Left lung (tissue), 10 donors: ENCODE data around the gene EPHB2. TPM values are rescaled to one million over a fixed set of nuclear protein-coding genes. Genes with fewer than 3 reads are reported as not detected.

Experiments
- ATAC-seq: fragments of 200-7000 bp; cut with Tn5 transposase; one replicate; pipeline ENCODE4 v1.9.1; 2020; ENCODE audit warnings: moderate library complexity
- DNase-seq, 4 donors: peaks; one replicate each; pipeline ENCODE4 v3.0.0-alpha.2; 2013 to 2020
- H3K27ac ChIP-seq, 2 donors: fragments of 200-600 bp; sonication (generic) in 1 of 2; one replicate each; pipeline versions ENCODE4 v1.5.0 to v1.8.0; 2020 to 2021
- H3K27me3 ChIP-seq, 2 donors: fragments of 200-600 bp; sonication (generic) in 1 of 2; one replicate each; pipeline versions ENCODE4 v1.5.0 to v1.8.0; 2020 to 2021
- H3K36me3 ChIP-seq, 2 donors: fragments of 200-600 bp; sonication (generic) in 1 of 2; one replicate each; pipeline versions ENCODE4 v1.5.0 to v1.8.0; 2020 to 2021
- H3K4me1 ChIP-seq, 2 donors: fragments of 200-600 bp; one replicate each; pipeline ENCODE4 v1.8.0; 2021
- H3K4me3 ChIP-seq, 2 donors: fragments of 200-600 bp; sonication (generic) in 1 of 2; one replicate each; pipeline versions ENCODE4 v1.5.0 to v1.8.0; 2020 to 2021; ENCODE audit warnings: mild to moderate bottlenecking in 1 of 2
- H3K9me3 ChIP-seq, 2 donors: fragments of 200-600 bp; sonication (generic) in 1 of 2; one replicate each; pipeline versions ENCODE4 v1.5.0 to v1.8.0; 2020 to 2021
- CTCF ChIP-seq, 2 donors: fragments of 200-600 bp; sonication (generic) in 1 of 2; IDR thresholded peaks; one replicate each; pipeline versions ENCODE4 v1.5.0 to v1.8.0; 2021; ENCODE audit warnings: antibody characterized with exemption in 2 of 2
- intact Hi-C, 2 donors: fragments of 100-400 bp; cut with DNase I; formaldehyde crosslinking; loops; one replicate each; pipeline versions ENCODE4 v1.11.2 to v1.14.2; 2022
- polyA plus RNA-seq, 6 donors: library from polyadenylated mRNA; unstranded; fragments of 120-200 nt; gene quantifications; one replicate each; pipeline ENCODE4 v1.2.1, GENCODE V29; 2013; ENCODE audit not compliant: insufficient read length in 6 of 6
- total RNA-seq, 2 donors: library from RNA; stranded (reverse); fragmentation: NEBNext Ultra II Directional; extraction: Animal tissue kit (Norgen Biotek cat#: 25700); gene quantifications; one replicate each; pipeline ENCODE4 v1.2.1, GENCODE V29; 2021
- donor health status: DM: no; HTN: yes; CAD: no.
- donor health status: DM: no; HTN: no; CAD: no.

Gene EPHB2
- total and polyA plus RNA-seq, 8 donors = 11.3 to 21.0 (median 17.2) TPM

- no peak for TF ChIP-seq CTCF (IDR thresholded peaks at IDR 0.05)
- Histone ChIP-seq H3K4me3 (no peak overlapping the region), H3K9me3 (peaks cover 0 to 3% of the 10 kb centered on the region in 2 donors), H3K4me1 (no peaks in the 10 kb centered on the region), H3K36me3 (no peaks in the 10 kb centered on the region), H3K27me3 (no peaks in the 10 kb centered on the region), H3K27ac (no peak overlapping the region)
- intact Hi-C loops = no loop called here
- peak in 1 of 4 donors; percentile 26 for DNase-seq
- peak; percentile 50 for ATAC-seq
Measured at GRCh38 chr1:22870201-22870871, 159.7 kb downstream of the EPHB2 start.

GRCh38 chr1:22872981-22873664, 162.5 kb downstream of the EPHB2 start:
- Histone ChIP-seq H3K4me3 (no peak overlapping the region), H3K27ac (no peak overlapping the region), H3K9me3 (peaks cover 0 to 1% of the 10 kb centered on the region in 2 donors), H3K4me1 (no peaks in the 10 kb centered on the region), H3K27me3 (peaks cover 0 to 4% of the 10 kb centered on the region in 2 donors), H3K36me3 (no peaks in the 10 kb centered on the region)
- TF ChIP-seq CTCF (IDR thresholded peaks at IDR 0.05) = no peak
- intact Hi-C loops = no loop called here
- DNase-seq (no peak), ATAC-seq (no peak)

- H3K4me1 ChIP-seq = no peaks in the 10 kb centered on the region
- no peak for ATAC-seq
- no peak overlapping the region for H3K27ac ChIP-seq
- DNase-seq = no peak
- no peak for TF ChIP-seq CTCF (IDR thresholded peaks at IDR 0.05)
- no peaks in the 10 kb centered on the region for H3K36me3 ChIP-seq
- intact Hi-C loops = no loop called here
- H3K4me3 ChIP-seq = no peak overlapping the region
- peaks cover 0 to 12% of the 10 kb centered on the region in 2 donors for H3K27me3 ChIP-seq
- H3K9me3 ChIP-seq = no peaks in the 10 kb centered on the region
Measured at GRCh38 chr1:22874785-22875184, 164.1 kb downstream of the EPHB2 start.

GRCh38 chr1:22875241-22875640, 164.6 kb downstream of the EPHB2 start:
- Histone ChIP-seq H3K9me3 (no peaks in the 10 kb centered on the region), H3K27me3 (peaks cover 0 to 12% of the 10 kb centered on the region in 2 donors), H3K36me3 (no peaks in the 10 kb centered on the region), H3K27ac (no peak overlapping the region), H3K4me3 (no peak overlapping the region), H3K4me1 (no peaks in the 10 kb centered on the region)
- no peak for DNase-seq
- intact Hi-C loops = no loop called here
- TF ChIP-seq CTCF (IDR thresholded peaks at IDR 0.05) = no peak
- no peak for ATAC-seq

- no peak overlapping the region for H3K27ac ChIP-seq
- no peaks in the 10 kb centered on the region for H3K4me1 ChIP-seq
- H3K4me3 ChIP-seq = no peak overlapping the region
- intact Hi-C loops = no loop called here
- ATAC-seq (no peak), DNase-seq (no peak)
- no peaks in the 10 kb centered on the region for H3K9me3 ChIP-seq
- no peaks in the 10 kb centered on the region for H3K36me3 ChIP-seq
- peaks cover 0 to 12% of the 10 kb centered on the region in 2 donors for H3K27me3 ChIP-seq
- no peak for TF ChIP-seq CTCF (IDR thresholded peaks at IDR 0.05)
Measured at GRCh38 chr1:22875841-22876240, 165.2 kb downstream of the EPHB2 start.
